ENCODE measurements around the gene NR6A1.

NR6A1 gene

GRCh38 chr9:124680714-124681390 is 90.3 kb downstream of the NR6A1 start:
- no peak for DNase-seq

- DNase-seq = no peak
Observed at GRCh38 chr9:124680049-124680448, 91.1 kb downstream of the NR6A1 start.

- no peak for DNase-seq
Observed at GRCh38 chr9:124676159-124676551, 95.0 kb downstream of the NR6A1 start.

GRCh38 chr9:124675261-124676158 is 95.6 kb downstream of the NR6A1 start:
- DNase-seq = no peak

GRCh38 chr9:124674651-124675050 is 96.5 kb downstream of the NR6A1 start:
- DNase-seq = no peak

- no peak for DNase-seq
Observed at GRCh38 chr9:124673063-124673462, 98.0 kb downstream of the NR6A1 start.

- DNase-seq = no peak
Observed at GRCh38 chr9:124671861-124672260, 99.2 kb downstream of the NR6A1 start.

- DNase-seq = no peak
Observed at GRCh38 chr9:124666642-124667041, 104.5 kb downstream of the NR6A1 start.

GRCh38 chr9:124665391-124666058 is 105.6 kb downstream of the NR6A1 start:
- DNase-seq = no peak

- DNase-seq = no peak
Observed at GRCh38 chr9:124664143-124664542, 107.0 kb downstream of the NR6A1 start.

- no peak for DNase-seq
Observed at GRCh38 chr9:124663046-124663961, 107.8 kb downstream of the NR6A1 start.

GRCh38 chr9:124662561-124662960 is 108.5 kb downstream of the NR6A1 start:
- no peak for DNase-seq

- peak; percentile 29 to 34 for DNase-seq
Observed at GRCh38 chr9:124661271-124661670, 109.8 kb downstream of the NR6A1 start.

- peak; percentile 89 to 91 for DNase-seq
Observed at GRCh38 chr9:124660341-124660801, 110.7 kb downstream of the NR6A1 start.

GRCh38 chr9:124659099-124659659 is 111.9 kb downstream of the NR6A1 start:
- peak; percentile 64 to 86 for DNase-seq

GRCh38 chr9:124658165-124659017 is 112.7 kb downstream of the NR6A1 start:
- DNase-seq = peak; percentile 94 to 96

GRCh38 chr9:124657516-124657915 is 113.6 kb downstream of the NR6A1 start:
- no peak for DNase-seq

GRCh38 chr9:124654431-124654830 is 116.7 kb downstream of the NR6A1 start:
- DNase-seq = no peak

GRCh38 chr9:124652615-124653393 is 118.3 kb downstream of the NR6A1 start:
- DNase-seq = no peak

GRCh38 chr9:124652203-124652602 is 118.9 kb downstream of the NR6A1 start:
- no peak for DNase-seq
